ENCODE data around the gene CTDSP1. TPM values are rescaled to one million over a fixed set of nuclear protein-coding genes. Genes with fewer than 3 reads are reported as not detected.

The CTDSP1 gene
- polyA plus RNA-seq, 1 donor from 2014 or later = 0.97 TPM

DNA sequence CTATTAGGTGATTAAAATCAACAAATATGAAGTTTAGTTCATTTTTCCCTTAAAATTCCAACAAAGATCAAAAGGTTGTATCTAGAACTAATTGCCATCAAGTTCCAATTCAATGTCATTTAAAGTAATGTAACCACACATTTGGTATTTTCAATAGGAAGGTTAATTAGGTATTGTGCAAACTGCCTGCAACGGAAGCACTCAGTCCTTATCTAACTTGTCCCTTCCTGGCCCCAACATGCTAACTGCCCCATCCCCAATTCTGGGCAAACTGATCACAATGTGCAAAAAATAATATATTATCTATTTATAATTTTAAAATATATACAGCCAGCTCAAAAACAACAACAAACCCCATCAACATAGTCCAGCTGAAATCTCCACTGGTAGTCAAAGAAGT is 52.4 kb downstream of the CTDSP1 start:
- Histone ChIP-seq H3F3A (ENCODE audit: insufficient read depth, low read length, poor library complexity, severe bottlenecking) (no peaks in the 10 kb centered on the region), H3K27me3 (ENCODE audit: insufficient read depth, low read depth, low read length) (no peaks in the 10 kb centered on the region), H3K27ac (ENCODE audit: low read length) (no peak overlapping the region), H3K9ac (ENCODE audit: low read length) (no peak overlapping the region), H3K36me3 (ENCODE audit: insufficient read depth, low read length) (peaks cover 9% of the 10 kb centered on the region), H4K20me1 (ENCODE audit: insufficient read depth) (no peaks in the 10 kb centered on the region), H3K79me2 (replicated peaks; ENCODE audit: insufficient read depth, low read length) (no peaks in the 10 kb centered on the region), H3K4me2 (ENCODE audit: low read length) (no peak overlapping the region), H3K9me2 (ENCODE audit: insufficient read depth, low read length) (no peaks in the 10 kb centered on the region), H3K9me3 (ENCODE audit: low read length) (no peaks in the 10 kb centered on the region), H2AFZ (ENCODE audit: low read depth, low read length) (no peak overlapping the region), H3K4me3 (ENCODE audit: low read length) (no peak overlapping the region)
- no peak for TF ChIP-seq RAD21 (conservative IDR thresholded peaks at IDR 0.05)
- TF ChIP-seq EP300 (conservative IDR thresholded peaks at IDR 0.05; ENCODE audit: poor library complexity, severe bottlenecking) = no peak
- TF ChIP-seq MXI1 (conservative IDR thresholded peaks at IDR 0.05; ENCODE audit: poor library complexity, severe bottlenecking) = no peak

Small RNA genes lying within 50 kb of the gene (small RNA-seq; reads per million reads assigned to genes)
- 14,149 to 17,736 (median 17,665) reads per million in 3 experiments for gene MIR26B

Other genes with a start within 250 kb of the CTDSP1 start
- not detected in 2 replicates for gene CXCR1, start 232.9 kb upstream of the CTDSP1 start, polyA plus RNA-seq
- 144 and 167 TPM in 2 replicates for gene ARPC2, start 182.7 kb upstream of the CTDSP1 start, polyA plus RNA-seq
- gene GPBAR1, start 138.9 kb upstream of the CTDSP1 start, polyA plus RNA-seq = not detected in 2 replicates
- 249 and 337 TPM in 2 replicates for gene AAMP, start 129.7 kb upstream of the CTDSP1 start, polyA plus RNA-seq
- 52.1 and 59.7 TPM in 2 replicates for gene PNKD, start 129.3 kb upstream of the CTDSP1 start, polyA plus RNA-seq
- not detected in 2 replicates for gene TMBIM1, start 107.4 kb upstream of the CTDSP1 start, polyA plus RNA-seq
- gene CATIP, start 43.0 kb upstream of the CTDSP1 start, polyA plus RNA-seq = not detected in 2 replicates
- gene SLC11A1, start 17.6 kb upstream of the CTDSP1 start, polyA plus RNA-seq = 0.04 TPM in 1 of 2 replicates, not detected in the other
- gene VIL1, start 19.3 kb downstream of the CTDSP1 start, polyA plus RNA-seq = 0.06 TPM in 1 of 2 replicates, not detected in the other
- 16.5 and 20.2 TPM in 2 replicates for gene USP37, start 168.5 kb downstream of the CTDSP1 start, polyA plus RNA-seq
- gene CNOT9, start 169.0 kb downstream of the CTDSP1 start, polyA plus RNA-seq = 72.1 and 94.7 TPM in 2 replicates
- gene PLCD4, start 208.0 kb downstream of the CTDSP1 start, polyA plus RNA-seq = 4.9 and 9.3 TPM in 2 replicates